CD14-positive monocyte (primary cell): ENCODE results near the gene PHF13. TPM values are rescaled to one million over a fixed set of nuclear protein-coding genes. Genes with fewer than 3 reads are reported as not detected.

Experiments used
- DNase-seq, 3 donors: peaks; one replicate each; pipeline ENCODE4 v3.0.0-alpha.2; 2011 to 2022
- H2AFZ ChIP-seq: 2 replicates; pipeline ENCODE4 v1.6.0; 2012; ENCODE audit warnings: mild to moderate bottlenecking, low read depth, low read length, inconsistent platforms; ENCODE audit not compliant: insufficient read depth, poor library complexity, severe bottlenecking
- H3K27ac ChIP-seq, 2 donors: 1 replicate in 1 of 2; 2 replicates in 1 of 2; pipeline ENCODE4 v1.5.1; 2012 to 2013; ENCODE audit warnings: low read length in 2 of 2, control low read depth in 1 of 2, inconsistent platforms in 1 of 2, low read depth in 1 of 2, mild to moderate bottlenecking in 1 of 2
- H3K27me3 ChIP-seq, 2 donors: one replicate each; pipeline versions ENCODE4 v1.6.0 to v1.6.1; 2011 to 2013; ENCODE audit warnings: low read length in 2 of 2; ENCODE audit not compliant: control insufficient read depth in 2 of 2, insufficient read depth in 2 of 2
- H3K36me3 ChIP-seq, 2 donors: replicated peaks in 1 of 2; 1 replicate in 1 of 2; 2 replicates in 1 of 2; pipeline versions ENCODE4 v1.5.1 to v1.6.1; 2012 to 2013; ENCODE audit warnings: low read length in 2 of 2, control low read depth in 1 of 2, inconsistent platforms in 1 of 2, mild to moderate bottlenecking in 1 of 2; ENCODE audit not compliant: insufficient read depth in 2 of 2, control insufficient read depth in 1 of 2
- H3K4me1 ChIP-seq, 2 donors: 1 replicate in 1 of 2; 2 replicates in 1 of 2; pipeline versions ENCODE4 v1.5.1 to v1.6.1; 2012 to 2013; ENCODE audit warnings: low read length in 2 of 2, control low read depth in 1 of 2, inconsistent platforms in 1 of 2, mild to moderate bottlenecking in 1 of 2, moderate library complexity in 1 of 2; ENCODE audit not compliant: insufficient read depth in 2 of 2, control insufficient read depth in 1 of 2
- H3K4me2 ChIP-seq: replicated peaks from 2 replicates; pipeline ENCODE3; 2012; ENCODE audit warnings: low read length, moderate library complexity, mild to moderate bottlenecking; ENCODE audit not compliant: poor library complexity, severe bottlenecking; ENCODE audit errors: extremely low read depth
- H3K4me3 ChIP-seq, 3 experiments: fragments of 200-600 bp in 1 of 3; sonication (generic) in 1 of 3; replicated peaks in 1 of 3; 1 replicate in 2 of 3; 2 replicates in 1 of 3; pipeline ENCODE4 v1.5.1; 2011 to 2013; ENCODE audit warnings: low read length in 3 of 3, mild to moderate bottlenecking in 3 of 3, control low read depth in 2 of 3, low read depth in 2 of 3, inconsistent platforms in 1 of 3, moderate library complexity in 1 of 3
- H3K79me2 ChIP-seq: 2 replicates; pipeline ENCODE4 v1.6.0; 2012; ENCODE audit warnings: mild to moderate bottlenecking, control low read depth, inconsistent platforms, low read length, moderate library complexity; ENCODE audit not compliant: insufficient read depth
- H3K9ac ChIP-seq: 2 replicates; pipeline ENCODE4 v1.6.0; 2017; ENCODE audit warnings: low read length, mild to moderate bottlenecking; ENCODE audit not compliant: insufficient read depth, poor library complexity, severe bottlenecking
- H3K9me3 ChIP-seq, 2 donors: replicated peaks in 1 of 2; 1 replicate in 1 of 2; 2 replicates in 1 of 2; pipeline versions ENCODE4 v1.5.1 to v1.6.1; 2012 to 2013; ENCODE audit warnings: low read length in 2 of 2, control low read depth in 1 of 2; ENCODE audit not compliant: control insufficient read depth in 1 of 2, insufficient read depth in 1 of 2
- H4K20me1 ChIP-seq: 2 replicates; pipeline ENCODE4 v1.6.0; 2012; ENCODE audit warnings: mild to moderate bottlenecking, low read length, control low read depth, moderate library complexity; ENCODE audit not compliant: insufficient read depth
- H3K27ac Mint-ChIP-seq, 7 donors: one replicate each; pipeline ENCODE4 v1.8.0; 2020; ENCODE audit warnings: mild to moderate bottlenecking in 7 of 7, mixed read lengths in 7 of 7, moderate library complexity in 6 of 7, inconsistent platforms in 2 of 7
- H3K27me3 Mint-ChIP-seq, 3 donors: one replicate each; pipeline ENCODE4 v1.8.0; 2021 to 2022; ENCODE audit warnings: low read depth in 3 of 3, mild to moderate bottlenecking in 3 of 3, mixed read lengths in 3 of 3, moderate library complexity in 3 of 3, inconsistent platforms in 1 of 3
- H3K36me3 Mint-ChIP-seq, 2 donors: one replicate each; pipeline ENCODE4 v1.8.0; 2020; ENCODE audit warnings: mixed read lengths in 2 of 2, inconsistent platforms in 1 of 2, mild to moderate bottlenecking in 1 of 2
- H3K4me1 Mint-ChIP-seq: one replicate; pipeline ENCODE4 v1.8.0; 2020; ENCODE audit warnings: mild to moderate bottlenecking, mixed read lengths
- H3K4me3 Mint-ChIP-seq, 2 donors: one replicate each; pipeline ENCODE4 v1.8.0; 2020; ENCODE audit warnings: mild to moderate bottlenecking in 2 of 2, mixed read lengths in 2 of 2, moderate library complexity in 1 of 2
- H3K9me3 Mint-ChIP-seq, 7 donors: one replicate each; pipeline ENCODE4 v1.8.0; 2020 to 2022; ENCODE audit warnings: mixed read lengths in 7 of 7, mild to moderate bottlenecking in 6 of 7, moderate library complexity in 6 of 7, inconsistent platforms in 2 of 7
- WGBS: methylation state at CpG from one replicate; pipeline ENCODE4 v1.1.5; 2013; ENCODE audit warnings: missing lambda C conversion rate; ENCODE audit not compliant: insufficient coverage; 5-methylcytosine and 5-hydroxymethylcytosine counted together
- intact Hi-C, 2 donors: fragments of 100-400 bp; cut with micrococcal nuclease; formaldehyde crosslinking; loops; one replicate each; pipeline versions ENCODE4 v1.15.0 to v1.15.1; 2023
- polyA plus RNA-seq, 3 donors: library from polyadenylated mRNA; depleted of rRNA in 1 of 3; unstranded in 2 of 3; stranded (reverse) in 1 of 3; fragments of 300-500 nt in 2 of 3; fragments of >200 nt in 1 of 3; fragmentation: Illumina TruSeq in 2 of 3; gene quantifications; 1 replicate in 2 of 3; 2 replicates in 1 of 3; pipeline ENCODE4 v1.2.3, GENCODE V29; 2012 to 2021
- TF ChIP-seq, protein P1 (sequence below): fragments of 200-600 bp; IDR thresholded peaks from one replicate; pipeline ENCODE4 v1.8.0; 2022; ENCODE audit warnings: antibody characterized with exemption, mild to moderate bottlenecking

The PHF13 gene
- polyA plus RNA-seq, 3 donors = 1.0 to 7.3 (median 1.7) TPM

DNA sequence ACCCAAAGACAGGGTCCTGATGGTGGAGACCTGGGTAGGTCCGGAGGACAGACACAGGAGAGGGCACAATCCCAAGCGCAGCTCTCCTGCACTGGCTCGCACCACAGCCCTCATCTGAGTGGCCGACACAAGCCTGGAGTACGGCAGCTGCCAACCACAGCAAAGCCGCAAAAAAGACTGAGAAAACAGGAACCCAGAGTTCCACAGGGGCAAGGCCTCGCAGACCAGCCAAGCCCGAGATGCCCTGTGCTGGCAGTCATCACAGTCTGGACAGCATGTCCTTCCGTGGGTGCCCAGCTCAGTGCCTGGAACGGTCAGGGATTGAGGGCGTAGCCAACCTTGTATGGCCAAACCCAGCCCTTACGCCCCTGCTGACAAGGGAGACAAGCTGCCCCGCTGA is 22.3 kb upstream of the PHF13 start:
- H2AFZ ChIP-seq = no peak overlapping the region
- H3K36me3 Mint-ChIP-seq = peaks cover 68 to 86% of the 10 kb centered on the region in 2 donors
- peaks cover 85 to 93% of the 10 kb centered on the region in 2 donors for H3K36me3 ChIP-seq
- H3K4me1 Mint-ChIP-seq = peaks cover 32% of the 10 kb centered on the region
- no peak overlapping the region for H3K4me3 Mint-ChIP-seq
- WGBS = 8% methylated on average over 13 of the region's 13 CpGs
- peak overlapping the region; percentile 10 to 44 for H3K27ac ChIP-seq
- no peaks in the 10 kb centered on the region for H3K9me3 Mint-ChIP-seq
- intact Hi-C loops = no loop called here
- no peaks in the 10 kb centered on the region for H3K27me3 ChIP-seq
- H3K9me3 ChIP-seq = no peaks in the 10 kb centered on the region
- H3K4me3 ChIP-seq = peak overlapping the region in 1 of 3 experiments; percentile 5
- H4K20me1 ChIP-seq = peaks cover 100% of the 10 kb centered on the region
- no peaks in the 10 kb centered on the region for H3K27me3 Mint-ChIP-seq
- H3K4me1 ChIP-seq = peaks cover 21 to 27% of the 10 kb centered on the region in 2 donors
- H3K4me2 ChIP-seq = peak overlapping the region; percentile 26
- DNase-seq = peak; percentile 45 to 55 (median 46)
- H3K27ac Mint-ChIP-seq = peak overlapping the region in 4 of 7 donors; percentile 40 to 80 (median 50)
- H3K79me2 ChIP-seq = peaks cover 15% of the 10 kb centered on the region
- no peak overlapping the region for H3K9ac ChIP-seq
- TF ChIP-seq, protein P1, sequence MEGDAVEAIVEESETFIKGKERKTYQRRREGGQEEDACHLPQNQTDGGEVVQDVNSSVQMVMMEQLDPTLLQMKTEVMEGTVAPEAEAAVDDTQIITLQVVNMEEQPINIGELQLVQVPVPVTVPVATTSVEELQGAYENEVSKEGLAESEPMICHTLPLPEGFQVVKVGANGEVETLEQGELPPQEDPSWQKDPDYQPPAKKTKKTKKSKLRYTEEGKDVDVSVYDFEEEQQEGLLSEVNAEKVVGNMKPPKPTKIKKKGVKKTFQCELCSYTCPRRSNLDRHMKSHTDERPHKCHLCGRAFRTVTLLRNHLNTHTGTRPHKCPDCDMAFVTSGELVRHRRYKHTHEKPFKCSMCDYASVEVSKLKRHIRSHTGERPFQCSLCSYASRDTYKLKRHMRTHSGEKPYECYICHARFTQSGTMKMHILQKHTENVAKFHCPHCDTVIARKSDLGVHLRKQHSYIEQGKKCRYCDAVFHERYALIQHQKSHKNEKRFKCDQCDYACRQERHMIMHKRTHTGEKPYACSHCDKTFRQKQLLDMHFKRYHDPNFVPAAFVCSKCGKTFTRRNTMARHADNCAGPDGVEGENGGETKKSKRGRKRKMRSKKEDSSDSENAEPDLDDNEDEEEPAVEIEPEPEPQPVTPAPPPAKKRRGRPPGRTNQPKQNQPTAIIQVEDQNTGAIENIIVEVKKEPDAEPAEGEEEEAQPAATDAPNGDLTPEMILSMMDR = no peak

DNA sequence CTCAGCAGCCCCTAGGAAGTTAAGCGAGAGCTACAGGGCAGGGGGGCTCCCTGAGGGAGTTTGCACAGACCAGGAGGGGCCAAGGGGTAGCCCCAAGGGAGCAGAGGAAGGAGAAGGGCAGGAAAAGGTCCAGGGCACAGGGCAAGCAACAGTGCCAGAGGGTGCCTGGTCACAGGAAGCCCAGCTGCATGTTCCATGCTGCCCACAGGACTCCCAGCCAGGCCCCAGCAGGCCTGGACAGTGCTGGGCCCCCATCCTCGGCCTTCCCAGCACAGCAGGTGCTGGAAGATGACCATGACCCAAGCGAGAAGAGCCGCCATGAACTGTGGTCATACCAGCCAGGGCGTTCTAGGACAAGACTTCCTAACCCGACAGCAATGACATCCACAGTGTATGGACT is 21.9 kb upstream of the PHF13 start:
- Histone ChIP-seq H3K4me3 (no peak overlapping the region), H3K4me1 (peaks cover 21 to 28% of the 10 kb centered on the region in 2 donors), H3K79me2 (peaks cover 18% of the 10 kb centered on the region), H3K27me3 (no peaks in the 10 kb centered on the region), H3K9me3 (no peaks in the 10 kb centered on the region), H3K27ac (peak overlapping the region in 1 of 2 donors; percentile 44), H3K9ac (no peak overlapping the region), H4K20me1 (peaks cover 100% of the 10 kb centered on the region), H2AFZ (no peak overlapping the region), H3K36me3 (peaks cover 86 to 93% of the 10 kb centered on the region in 2 donors), H3K4me2 (peak overlapping the region; percentile 3)
- H3K27me3 Mint-ChIP-seq = no peaks in the 10 kb centered on the region
- TF ChIP-seq, protein P1 = no peak
- DNase-seq = no peak
- intact Hi-C loops = no loop called here
- H3K9me3 Mint-ChIP-seq = no peaks in the 10 kb centered on the region
- no peak overlapping the region for H3K4me3 Mint-ChIP-seq
- WGBS = 81% methylated on average over 6 of the region's 6 CpGs
- H3K27ac Mint-ChIP-seq = peak overlapping the region in 5 of 7 donors; percentile 26 to 87 (median 77)
- H3K36me3 Mint-ChIP-seq = peaks cover 70 to 89% of the 10 kb centered on the region in 2 donors
- H3K4me1 Mint-ChIP-seq = peaks cover 33% of the 10 kb centered on the region
